Left hindlimb (tissue), 1 donor: ENCODE data around the gene MCF2L.
"Not testable (repeated sequence)": the region's sequence is repeated elsewhere in the genome, so short reads cannot be mapped to it uniquely, and the experiment has no call there.

ENCODE experiments used
- DNase-seq: peaks from one replicate; pipeline ENCODE4 v3.0.0-alpha.2; 2018

MCF2L gene

GRCh38 chr13:113057084-113057483 is 88.1 kb downstream of the MCF2L start:
- DNase-seq = no peak

GRCh38 chr13:113057559-113057958 is 88.5 kb downstream of the MCF2L start:
- not testable (repeated sequence) for DNase-seq

GRCh38 chr13:113058129-113058987 is 89.3 kb downstream of the MCF2L start:
- DNase-seq = no peak

GRCh38 chr13:113058988-113059850 is 90.2 kb downstream of the MCF2L start:
- no peak for DNase-seq

- DNase-seq = no peak
Observed at GRCh38 chr13:113059891-113060290, 90.9 kb downstream of the MCF2L start.

GRCh38 chr13:113060557-113061270 is 91.7 kb downstream of the MCF2L start:
- no peak for DNase-seq

DNA sequence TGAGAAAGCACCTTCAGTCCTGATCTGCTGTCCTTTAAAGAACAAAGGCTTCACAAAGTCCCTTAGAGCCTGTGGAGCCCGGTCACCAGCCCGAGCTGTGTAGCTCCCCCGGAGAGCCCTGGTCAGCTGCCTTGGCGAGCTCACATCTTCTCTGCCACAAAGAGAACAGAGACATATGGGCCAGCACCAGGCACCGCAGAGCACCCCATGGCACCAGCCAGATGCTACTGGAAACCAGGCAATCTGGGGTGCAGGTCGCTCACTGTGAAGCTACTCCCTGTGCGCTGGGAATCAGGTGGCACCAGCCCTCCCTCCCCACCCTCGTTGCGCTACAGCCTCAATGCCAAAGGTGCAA is 92.2 kb downstream of the MCF2L start:
- DNase-seq = no peak

DNA sequence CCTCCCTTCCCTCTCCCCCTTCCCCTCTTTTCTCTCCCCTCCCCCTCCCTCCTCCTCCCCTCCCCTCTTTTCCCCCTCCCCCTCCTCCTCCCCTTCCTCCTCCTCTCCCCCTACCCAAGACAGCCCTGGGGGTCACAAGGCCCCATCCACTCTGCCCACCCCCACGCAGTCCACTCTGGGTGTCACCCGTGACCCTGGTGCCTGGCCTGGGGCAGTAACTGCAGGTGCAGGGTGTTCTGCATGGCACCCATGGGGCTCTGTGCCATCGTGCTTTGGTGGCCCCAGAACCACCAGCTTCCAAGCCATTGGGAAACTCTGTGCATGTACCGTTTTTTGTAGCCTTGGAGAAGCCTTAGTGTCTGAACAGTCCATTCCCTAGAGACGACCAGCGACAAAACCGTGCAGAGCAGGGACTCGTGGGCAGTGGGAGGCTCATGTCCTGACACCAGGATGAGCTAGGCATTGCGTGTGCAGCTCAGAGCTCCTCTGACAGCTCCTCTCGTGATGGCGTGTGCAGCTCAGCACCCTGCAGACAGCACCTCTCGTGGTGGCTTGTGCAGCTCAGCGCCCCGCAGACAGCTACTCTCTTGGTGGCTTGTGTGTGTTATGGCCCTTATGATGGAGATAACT is 92.9 kb downstream of the MCF2L start:
- no peak for DNase-seq

GRCh38 chr13:113062691-113063090 is 93.7 kb downstream of the MCF2L start:
- no peak for DNase-seq

DNA sequence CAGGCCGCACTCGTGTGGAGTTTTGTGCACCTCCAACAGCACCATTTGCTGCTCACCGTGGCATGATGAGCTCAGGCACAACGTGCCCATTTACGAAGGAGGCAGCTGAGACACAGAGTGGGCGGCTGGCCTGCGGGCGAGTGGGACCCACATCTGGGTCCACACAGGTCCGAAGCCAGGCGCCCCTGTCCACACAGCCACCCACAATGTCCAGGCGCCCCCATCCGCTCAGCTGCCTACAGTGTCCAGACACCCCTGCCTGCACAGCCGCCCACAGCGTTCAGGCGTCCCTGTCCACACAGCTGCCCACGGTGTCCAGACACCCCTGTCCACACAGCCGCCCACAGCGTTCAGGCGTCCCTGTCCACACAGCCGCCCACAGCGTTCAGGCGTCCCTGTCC is 94.1 kb downstream of the MCF2L start:
- no peak for DNase-seq

- DNase-seq = peak; percentile 60
Observed at GRCh38 chr13:113064000-113064533, 95.1 kb downstream of the MCF2L start.

DNA sequence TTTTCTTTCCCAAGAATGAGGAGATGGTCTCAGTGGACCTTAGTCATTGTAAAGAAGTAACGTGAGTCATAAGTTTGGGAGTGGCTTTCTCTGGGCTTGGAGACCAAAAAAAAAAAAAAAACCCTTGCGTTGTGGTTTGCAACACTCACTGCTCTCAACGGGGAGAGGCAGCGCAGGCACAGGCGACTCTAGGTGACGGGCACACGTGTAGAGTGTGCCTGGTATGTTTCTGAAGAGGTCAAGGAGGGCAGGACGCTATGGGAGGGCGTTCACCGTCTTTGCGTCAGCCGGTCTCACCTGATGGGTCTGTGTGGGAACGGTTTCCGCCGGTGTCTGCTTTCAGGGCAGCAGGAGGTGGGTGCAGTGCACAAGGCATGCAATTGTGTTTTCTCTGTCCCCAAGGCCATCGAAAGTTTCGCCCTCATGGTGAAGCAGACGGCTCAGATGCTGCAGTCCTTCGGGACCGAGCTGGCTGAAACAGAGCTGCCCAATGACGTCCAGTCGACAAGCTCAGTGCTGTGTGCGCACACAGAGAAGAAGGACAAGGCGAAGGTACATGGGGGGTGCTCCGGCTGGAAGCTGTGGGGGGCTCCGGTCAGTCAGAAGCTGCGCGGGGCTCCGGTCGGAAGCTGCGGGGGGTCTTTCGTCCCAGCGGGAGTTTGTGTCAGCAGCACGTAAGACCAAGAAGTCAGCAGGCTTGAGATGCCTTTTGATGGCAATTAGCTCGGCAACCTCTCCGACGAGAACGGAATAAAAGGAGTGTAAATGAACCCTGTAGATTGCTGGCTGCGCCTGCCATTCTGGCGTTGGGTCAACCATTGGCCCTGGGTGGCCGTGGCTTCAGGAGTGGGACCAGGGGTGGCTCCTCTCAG is 95.8 kb downstream of the MCF2L start:
- no peak for DNase-seq

GRCh38 chr13:113065406-113066141 is 96.6 kb downstream of the MCF2L start:
- no peak for DNase-seq

GRCh38 chr13:113066142-113066455 is 97.1 kb downstream of the MCF2L start:
- no peak for DNase-seq

DNA sequence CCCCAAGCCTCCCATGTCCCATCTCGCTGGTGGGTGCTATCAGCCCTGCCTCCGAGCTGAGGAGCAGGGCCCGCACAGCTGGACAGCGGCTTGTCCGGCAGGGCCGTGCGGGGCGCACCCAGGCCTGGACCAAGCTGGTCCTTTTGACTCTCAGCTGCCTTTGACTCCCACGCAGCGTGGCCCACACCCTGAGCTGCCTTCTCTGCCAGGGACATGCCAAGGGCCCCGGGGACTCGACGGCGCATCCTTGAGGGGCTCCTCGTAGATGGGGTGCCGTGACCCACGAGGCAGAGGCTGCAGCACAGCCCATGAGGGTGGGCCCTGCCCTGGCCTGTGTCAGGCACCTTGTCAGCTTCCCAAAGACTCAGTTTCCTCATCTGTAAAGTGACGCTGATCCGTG is 97.7 kb downstream of the MCF2L start:
- no peak for DNase-seq

DNA sequence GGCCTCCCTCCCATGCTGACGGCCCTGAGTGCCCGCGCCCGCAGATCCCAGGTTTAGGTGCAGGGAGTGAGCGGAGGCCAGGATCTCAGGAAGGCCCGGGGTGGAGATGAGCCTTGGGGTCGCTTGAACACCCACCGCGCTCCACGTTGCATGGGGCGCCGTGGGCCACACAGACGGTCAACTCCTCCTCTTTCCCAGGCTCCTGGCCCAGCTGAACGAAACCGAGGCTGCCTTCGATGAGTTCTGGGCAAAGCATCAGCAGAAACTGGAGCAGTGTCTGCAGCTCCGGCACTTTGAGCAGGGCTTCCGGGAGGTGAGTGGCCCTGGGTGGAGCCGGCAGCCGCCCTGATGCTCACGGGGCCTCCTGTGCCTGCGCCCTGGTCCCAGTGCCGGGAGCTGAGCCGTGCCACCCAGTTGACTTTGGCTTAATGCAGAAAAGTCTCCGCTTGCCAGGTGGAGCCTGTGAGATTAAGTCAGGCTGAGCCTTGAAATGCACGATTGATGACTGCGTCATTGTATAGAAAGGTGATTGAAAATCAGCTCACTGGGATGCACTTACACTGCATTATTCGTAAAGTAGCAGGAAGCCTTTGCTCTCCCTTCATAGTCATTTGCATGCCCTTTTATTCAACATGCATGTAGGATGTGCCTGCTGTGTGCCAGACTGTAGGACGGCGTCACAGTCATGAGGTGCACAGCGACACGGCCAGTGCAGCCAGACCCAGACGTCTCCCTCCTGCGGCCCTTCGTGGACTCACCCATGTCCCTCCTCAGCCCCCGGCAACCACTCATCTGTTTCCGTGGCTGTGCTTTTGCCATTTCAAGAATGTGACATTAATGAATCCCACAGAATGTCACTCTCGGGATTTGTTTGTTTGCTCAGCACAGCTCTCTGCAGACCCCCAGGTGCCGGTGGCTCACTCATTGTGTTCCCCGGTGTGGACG is 101.1 kb downstream of the MCF2L start:
- no peak for DNase-seq

DNA sequence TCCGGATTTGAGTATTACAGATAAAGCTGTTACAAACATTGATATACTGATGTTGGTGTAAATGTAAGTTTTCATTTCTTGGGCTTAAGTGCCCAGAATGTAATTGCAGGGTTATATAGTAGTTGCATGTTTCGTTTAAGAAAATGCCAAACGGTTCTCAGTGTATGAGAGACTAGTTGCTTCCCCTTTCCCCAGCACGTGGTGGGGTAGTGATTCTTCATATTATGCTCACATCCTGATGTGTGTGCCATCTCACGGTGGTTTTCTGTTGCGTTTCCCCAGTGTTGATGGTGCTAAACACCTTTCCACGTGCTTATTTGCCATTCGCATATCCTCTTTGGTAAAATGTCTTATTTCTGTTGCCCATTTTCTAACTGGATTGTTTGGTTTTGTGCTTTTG is 101.8 kb downstream of the MCF2L start:
- no peak for DNase-seq

GRCh38 chr13:113072376-113072775 is 103.4 kb downstream of the MCF2L start:
- no peak for DNase-seq

DNA sequence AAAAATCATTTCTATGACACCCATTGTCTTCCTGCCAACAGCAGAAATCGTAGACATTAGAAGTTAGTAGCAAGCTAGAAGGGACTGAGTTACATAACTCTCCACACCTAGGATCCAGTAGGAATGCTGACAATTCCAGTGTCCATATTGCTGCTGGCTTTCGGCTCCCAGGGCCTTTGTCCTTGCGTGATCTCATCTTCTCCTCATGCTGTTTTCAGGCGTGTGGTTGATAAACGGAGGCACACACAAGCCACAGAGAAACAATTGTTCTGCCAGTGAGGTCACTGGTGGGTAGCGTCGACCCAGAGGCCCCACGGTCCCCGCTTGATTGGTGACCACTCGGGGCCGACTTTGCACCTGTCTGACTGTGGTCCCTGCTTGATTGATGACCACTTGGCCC is 104.9 kb downstream of the MCF2L start:
- DNase-seq = no peak

- no peak for DNase-seq
Observed at GRCh38 chr13:113074401-113074800, 105.4 kb downstream of the MCF2L start.
